Stimulated activated CD8-positive, alpha-beta memory T cell treated with anti-CD3 and anti-CD28 coated beads, Interleukin-15, amount 100 ng/mL, for 4 hours (primary cell): ENCODE measurements around the gene MYO10.
"Not testable (repeated sequence)": the region's sequence is repeated elsewhere in the genome, so short reads cannot be mapped to it uniquely, and the experiment has no call there.

Source experiments
- DNase-seq, 2 donors: peaks; one replicate each; pipeline ENCODE4 v3.0.0-alpha.2; 2020; ENCODE audit warnings: low read depth in 2 of 2

Gene MYO10

DNA sequence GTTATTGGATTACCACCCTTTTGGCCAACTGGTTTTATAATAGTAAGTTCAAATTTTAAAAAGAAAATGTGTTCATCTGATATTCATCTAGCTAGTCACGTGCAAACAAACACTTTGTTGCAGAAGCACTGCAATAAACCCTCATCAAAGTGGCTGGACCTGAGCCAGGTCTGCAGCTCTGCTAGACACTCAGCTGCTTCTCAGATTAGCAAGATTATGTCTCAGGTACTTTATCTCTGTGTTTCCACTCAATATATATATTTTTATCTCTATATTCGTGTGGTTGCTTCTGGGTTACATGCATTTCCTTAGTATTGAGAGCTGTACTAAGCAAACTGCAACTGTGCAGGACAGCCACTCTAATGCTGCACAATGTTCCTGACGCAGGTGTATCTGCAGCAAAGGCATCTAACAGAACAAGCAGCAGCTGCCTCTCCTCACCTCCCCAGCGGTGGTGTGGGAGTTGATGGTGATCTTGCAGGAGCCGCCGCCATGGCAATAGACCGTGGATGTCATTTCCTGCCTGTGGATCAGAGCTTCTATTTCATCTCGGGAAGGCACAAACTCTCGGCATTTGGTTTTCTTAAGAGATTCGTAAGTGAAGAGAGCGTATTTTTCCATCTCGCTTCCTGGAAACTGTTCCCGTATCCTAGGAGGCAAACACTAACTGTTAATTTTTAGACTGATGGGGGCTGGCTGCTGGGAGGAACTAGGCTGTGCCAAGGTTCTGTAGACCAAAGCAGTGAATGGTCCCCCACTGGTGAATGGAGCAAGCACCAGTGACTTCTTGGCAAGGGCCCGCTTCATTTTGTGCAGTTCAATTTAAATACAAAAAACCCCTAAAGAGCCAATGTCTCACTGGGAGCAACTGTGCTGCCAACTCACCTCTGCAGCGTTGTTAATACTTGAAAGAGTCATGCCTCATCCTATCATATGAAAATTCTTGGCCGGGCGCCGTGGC is 262.6 kb downstream of the MYO10 start:
- no peak for DNase-seq

DNA sequence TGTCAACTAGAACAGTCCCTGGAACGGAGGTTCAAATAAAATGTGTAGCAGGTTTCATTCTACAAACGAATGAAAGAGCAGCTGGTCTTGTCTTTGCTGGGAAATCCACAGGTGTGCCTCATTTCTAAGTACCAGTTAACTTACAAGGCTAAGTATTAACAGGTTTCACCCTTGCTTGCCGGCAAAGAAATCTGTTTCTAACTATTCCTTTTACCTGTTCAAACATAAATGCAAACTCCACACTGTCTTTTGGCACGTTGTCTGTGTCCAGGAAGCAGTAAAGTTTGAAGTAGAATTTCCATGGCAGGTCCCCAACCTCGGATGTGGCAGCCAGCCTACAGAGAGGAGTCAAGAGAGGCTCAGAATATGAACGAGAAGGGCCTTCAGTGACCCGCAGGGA is 264.9 kb downstream of the MYO10 start:
- no peak for DNase-seq

DNA sequence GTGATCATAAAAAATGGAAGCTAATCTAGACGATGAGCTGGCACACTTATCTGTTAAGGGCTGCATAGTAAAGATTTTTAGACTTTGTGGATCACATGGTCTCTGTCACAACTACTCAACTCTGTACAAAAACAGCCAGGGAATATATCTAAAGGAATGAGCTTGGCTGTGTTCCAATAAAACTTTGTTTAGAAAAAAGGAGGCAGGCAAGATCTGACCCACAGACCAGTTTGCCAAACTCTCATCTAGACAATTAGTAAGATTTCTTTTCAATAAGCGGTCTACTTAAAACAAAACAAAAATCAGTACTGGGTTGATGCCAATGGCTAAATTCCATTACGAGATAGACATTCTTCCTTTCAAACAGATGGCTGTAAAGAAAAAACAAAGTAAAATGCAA is 266.3 kb downstream of the MYO10 start:
- no peak for DNase-seq

DNA sequence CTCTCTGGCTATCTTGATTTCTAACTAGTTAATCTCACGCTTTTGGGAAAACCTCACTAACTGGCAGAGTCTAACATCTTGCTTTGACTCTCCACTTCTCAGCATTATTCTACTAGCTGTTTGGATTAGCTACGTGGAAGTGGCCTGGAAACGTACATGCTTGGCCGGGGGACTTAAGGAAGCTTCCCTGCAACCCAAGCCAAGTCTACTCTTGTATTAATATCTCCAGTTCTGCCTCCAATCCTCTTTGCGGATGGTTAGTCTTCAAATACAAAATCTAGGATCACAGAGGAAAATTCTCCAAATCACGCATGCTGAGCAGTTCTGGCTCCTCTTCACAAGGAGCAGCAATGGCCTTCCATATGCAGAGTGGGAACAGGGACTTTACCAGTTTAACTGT is 267.5 kb downstream of the MYO10 start:
- no peak for DNase-seq

DNA sequence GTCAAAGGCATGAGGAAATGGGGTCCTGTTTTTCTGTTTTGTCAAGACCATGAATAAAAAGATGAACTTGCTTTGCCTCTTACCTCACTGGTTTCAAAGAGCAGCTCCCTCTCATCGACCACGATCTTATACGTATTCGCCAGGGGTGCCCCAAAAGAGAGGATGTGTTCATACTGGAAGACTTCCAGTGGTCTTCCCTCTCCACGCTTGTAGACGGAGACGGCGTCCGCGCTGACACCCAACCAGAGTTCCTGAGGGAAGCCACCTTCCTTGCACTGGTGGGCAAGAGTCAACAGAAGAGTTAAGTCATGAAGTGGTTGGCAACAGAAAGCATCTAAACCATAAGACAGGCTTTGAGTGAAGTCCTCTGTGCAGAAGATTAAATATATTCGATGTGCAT is 267.9 kb downstream of the MYO10 start:
- DNase-seq: no peak

DNA sequence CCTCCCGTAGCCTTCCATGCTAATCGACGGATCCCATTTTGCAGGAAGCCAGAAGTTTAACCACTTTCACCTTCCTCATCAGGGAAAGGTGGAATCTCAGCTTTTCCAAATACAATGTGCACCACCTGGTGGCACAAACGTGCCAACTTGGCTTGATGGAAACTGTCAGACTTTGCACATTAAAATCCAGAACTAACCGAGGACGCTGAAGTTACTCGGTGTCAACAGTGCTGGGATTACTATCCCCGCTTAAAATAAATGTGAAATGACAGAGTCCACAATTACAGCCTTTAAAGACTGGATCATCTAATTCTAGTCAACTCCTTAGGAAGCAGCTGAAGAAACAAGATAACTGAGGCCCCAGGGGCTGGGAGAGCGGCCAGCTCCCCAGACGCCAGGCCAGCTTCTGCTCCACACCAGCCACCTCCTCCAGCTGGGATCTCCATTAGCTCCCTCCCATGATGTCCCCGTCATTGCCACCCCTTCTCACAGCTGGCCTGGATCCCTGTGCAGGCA is 269.1 kb downstream of the MYO10 start:
- no peak for DNase-seq

DNA sequence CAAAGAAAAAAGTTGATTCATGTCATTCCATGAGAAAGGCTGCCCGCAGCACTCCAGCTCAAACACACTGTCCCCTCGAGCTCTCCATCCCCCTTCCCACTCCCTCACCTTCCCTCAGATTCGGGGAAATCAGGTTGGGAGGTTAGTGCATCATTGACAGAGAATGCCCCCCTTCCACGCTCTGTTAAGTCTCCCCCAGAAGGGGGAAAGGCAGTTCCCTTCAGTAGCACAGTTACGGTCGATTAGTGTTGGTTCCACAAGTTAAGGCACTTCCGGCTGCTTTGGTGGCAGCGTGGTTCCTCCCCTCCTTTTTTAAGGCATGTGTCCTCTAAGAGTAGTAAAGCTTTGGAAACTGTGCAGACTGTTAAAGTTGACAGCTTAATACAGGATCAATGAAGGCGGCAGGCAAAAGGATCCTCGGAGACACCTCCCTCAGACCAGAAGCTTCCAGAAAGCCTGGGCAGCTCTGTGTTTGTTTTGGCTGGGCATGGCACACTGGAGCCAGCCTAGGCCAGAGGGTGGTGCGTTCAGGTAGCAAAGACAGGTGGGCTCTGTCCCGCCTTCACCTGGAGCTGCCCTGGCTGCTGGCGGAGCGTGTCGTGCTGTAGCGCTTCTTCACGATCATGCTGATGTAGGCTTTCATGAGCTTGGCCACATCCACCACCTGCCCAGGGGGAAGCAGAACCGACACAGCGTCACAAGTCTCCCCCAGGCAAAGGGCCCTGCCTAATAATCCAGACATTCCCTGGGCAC is 269.8 kb downstream of the MYO10 start:
- DNase-seq: no peak

DNA sequence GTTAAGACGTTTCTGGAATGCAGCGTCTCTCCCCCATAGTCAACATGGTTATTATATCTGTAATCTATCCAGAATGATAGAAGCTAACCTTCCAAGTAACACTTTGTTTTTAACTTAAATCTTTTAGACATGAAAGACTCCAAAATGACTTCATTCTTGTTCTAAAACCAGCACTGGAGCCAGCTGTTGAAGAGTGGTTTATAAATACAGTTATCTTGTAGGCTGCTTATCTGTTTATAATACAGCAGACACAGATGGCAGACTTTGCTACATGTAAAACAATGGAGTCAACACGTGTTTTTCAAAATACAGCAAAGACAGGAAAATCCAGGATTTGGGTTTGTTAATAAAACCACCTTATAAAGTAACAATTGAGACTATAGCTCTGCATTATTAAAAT is 270.5 kb downstream of the MYO10 start:
- no peak for DNase-seq

DNA sequence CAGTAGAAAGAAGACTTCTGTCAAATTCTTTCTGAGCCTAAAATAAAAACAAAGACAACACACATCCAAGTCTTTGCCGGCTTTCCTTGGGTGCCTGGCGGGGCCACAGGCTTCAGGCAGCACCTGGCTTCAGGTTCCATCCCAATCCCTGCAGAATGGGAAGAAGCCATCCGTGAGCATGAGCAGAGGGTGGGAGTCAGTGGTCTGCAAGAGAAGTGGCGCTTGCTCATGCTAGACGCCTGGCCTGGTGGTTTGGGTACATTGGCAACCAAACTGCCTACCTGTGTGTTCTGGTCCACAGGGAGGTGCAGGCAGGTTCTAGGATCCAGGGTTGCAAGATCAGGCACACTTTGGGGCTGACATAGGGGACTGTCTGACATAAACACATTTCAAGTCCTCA is 271.7 kb downstream of the MYO10 start:
- DNase-seq: no peak

DNA sequence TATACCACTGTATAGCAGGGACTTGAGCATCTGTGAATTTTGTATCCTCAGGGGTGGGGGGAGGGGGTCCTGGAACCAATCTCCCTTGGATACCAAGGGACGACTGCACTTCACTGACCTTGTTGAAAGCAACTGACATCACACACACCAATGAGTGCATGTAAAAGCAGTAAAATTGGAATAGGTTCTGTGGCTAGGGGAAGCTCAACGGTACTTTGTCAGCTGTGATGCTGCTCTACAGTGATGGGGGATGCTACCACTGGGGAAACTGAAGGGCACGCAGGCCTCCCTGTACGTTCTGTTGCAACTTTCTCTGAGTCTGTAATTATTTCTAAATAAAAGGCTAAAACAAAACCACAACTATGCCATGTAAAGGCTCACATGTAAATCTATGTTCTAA is 272.2 kb downstream of the MYO10 start:
- no peak for DNase-seq

DNA sequence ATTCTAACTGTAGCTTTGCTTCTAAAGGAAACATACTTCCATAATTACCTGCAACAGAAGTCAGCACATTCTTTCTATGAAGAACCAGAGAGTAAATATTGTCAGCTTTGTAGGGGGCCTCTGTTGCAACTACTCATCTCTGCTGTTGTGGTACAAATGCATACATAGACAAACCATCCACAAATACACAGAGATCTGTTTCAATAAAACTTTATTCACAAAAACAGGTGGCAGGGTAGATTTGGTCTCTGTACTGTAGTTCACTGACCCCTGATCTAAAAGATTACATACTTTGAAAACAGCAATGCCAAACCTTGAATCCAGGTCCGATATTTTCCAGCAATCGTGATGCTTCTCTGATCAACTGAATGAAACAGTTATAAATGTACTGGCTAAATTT is 274.4 kb downstream of the MYO10 start:
- DNase-seq: no peak

DNA sequence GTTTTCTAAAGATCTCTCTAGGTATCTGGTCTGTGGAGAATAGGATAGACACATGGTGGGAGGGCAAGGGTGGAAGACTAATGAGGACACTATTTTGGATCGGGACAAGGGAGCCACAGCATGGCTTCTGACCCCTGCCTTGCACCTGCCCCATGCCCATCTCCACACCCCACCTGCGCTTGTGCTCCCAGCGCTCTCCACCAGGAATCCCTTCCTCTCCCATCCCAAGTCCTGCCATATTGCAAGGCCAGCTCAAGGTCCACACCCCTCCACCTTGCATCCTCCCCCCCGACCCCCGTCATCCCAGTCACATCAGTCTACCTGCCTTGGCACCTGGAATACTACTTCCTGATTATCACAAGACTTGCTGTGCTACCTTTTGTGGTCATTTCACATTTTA is 275.1 kb downstream of the MYO10 start:
- no peak for DNase-seq

DNA sequence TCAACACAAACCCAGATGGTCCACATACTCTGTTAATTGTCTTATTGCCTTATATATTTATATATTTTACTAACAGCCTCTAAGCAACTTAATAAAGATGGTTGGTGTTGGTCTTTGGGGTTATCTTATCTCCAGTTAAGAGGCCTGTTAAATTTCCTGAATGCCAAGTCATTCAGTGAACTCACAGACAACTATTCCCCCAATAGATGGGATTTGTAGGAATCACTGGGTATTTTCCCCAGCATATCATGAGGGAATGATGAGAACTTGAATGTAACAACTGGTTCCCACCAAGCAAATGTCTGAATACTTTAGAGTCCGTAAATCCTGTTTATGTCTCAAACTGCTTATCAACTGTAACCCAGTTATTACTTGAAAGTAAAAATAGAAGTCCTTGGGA is 276.6 kb downstream of the MYO10 start:
- no peak for DNase-seq

DNA sequence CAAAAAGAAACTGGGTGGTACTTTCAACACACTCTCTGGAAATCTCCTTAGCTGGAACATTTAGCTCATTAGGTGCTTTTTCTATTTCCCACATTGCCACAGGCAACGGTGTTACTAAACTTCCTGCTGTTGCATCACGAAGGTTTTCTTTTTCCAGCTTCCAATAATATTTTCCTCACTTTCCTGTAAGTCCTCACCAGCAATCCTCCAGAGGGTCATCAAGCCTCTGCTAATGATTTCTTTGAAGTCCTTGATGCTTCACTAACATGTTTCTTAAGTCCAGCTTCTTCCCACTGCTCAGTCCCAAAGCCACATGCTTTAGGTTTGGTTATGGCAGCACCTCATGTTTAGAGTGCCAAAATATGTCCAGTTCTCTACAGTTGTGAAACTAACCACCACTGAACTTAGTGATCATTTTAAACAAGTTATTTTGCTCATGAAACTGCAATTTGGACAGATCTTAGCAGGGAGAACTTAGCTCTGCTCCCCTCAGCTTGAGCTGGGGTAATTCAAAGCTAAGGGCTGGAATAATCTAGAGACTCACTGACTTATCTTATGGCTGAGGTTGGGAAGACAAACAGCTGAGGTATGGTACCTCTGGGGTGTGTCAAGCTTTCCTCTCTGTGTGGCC is 279.4 kb downstream of the MYO10 start:
- DNase-seq: no peak

DNA sequence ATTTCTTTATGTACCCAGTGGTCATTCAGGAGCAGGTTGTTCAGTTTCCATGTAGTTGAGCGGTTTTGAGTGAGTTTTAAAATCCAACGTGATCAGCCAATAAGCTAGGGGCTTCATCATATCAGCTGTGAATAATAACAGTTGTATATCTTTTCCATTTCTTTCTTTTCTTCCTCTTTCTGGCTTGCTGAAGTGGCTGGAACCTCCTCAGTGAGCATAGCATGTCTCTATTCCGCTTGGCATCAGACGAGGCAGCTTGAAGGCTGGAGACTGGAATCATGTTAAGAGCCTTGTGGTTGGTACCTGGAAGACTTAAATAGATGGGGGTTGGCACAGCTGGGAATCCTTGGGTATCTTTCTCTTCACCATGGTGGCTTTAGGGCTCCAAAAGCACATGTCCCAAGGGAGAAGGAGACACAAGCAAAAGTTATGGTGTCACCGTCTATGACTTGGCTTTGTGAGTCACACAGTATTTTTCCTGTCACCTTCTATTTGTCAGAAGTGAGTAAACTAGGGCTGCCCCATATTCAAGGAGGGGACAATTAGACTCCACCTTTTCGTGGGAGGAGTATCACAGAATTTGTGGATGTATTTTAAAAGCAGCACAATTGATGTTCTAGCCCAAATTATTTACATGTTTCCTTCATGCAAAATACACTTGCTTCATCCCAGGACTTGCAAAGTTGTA is 281.3 kb downstream of the MYO10 start:
- no peak for DNase-seq

DNA sequence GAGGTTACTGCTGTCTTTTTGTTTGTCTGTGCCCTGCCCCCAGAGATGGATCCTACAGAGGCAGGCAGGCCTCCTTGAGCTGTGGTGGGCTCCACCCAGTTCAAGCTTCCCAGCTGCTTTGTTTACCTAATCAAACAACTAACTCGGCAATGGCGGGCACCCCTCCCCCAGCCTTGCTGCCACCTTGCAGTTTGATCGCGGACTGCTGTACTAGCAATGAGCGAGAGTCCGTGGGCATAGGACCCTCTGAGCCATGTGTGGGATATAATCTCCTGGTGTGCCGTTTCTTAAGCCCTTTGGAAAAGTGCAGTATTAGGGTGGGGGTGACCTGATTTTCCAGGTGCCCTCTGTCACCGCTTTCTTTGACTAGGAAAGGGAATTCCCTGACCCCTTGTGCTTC is 287.3 kb downstream of the MYO10 start:
- DNase-seq: not testable (repeated sequence)

DNA sequence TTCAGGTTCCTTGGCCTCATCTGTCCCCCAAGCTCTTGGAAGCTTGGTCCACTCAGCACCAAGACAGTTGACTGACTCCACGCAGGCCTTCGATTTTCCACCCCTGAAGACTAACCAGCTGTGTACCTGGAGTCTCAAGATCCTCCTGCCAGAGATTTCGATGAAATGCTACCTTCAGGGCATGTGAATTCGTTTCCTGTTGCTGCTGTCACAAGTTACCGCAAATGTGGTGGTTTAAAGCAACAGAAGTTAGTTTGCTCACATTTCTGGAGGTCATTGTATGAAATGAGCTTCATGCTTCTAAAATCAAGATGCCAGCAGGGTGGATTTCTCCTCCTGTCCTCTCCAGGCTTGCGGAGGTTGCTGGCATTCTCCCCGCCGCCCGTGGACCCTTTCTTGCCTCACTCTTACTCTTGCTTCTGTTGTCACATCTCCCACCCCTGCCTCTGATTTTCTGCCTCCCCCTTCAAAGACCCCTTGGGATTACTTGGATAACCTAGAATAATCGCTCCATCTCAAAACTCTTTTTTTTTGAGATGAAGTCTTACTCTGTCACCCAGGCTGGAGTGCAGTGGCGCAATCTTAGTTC is 291.7 kb downstream of the MYO10 start:
- no peak for DNase-seq

DNA sequence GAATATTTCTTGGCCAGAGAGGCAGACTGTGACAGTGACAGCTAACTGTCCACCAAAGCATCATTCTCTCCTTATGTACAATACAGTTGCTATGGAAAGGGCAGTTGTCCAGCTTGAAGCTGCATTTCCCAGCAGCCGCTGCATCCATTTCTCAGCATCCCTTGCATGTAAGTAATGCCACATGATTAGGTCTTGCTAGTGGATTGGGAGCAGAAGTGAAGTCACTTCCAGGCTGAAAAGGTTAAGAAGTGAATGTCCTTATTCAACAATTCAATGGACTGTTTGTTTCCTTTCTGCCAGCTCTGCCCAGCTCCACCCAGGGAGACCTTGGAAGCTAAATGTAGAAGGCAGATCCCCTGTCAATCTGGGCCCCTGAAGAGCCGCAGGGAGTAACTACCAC is 293.2 kb downstream of the MYO10 start:
- DNase-seq: no peak

DNA sequence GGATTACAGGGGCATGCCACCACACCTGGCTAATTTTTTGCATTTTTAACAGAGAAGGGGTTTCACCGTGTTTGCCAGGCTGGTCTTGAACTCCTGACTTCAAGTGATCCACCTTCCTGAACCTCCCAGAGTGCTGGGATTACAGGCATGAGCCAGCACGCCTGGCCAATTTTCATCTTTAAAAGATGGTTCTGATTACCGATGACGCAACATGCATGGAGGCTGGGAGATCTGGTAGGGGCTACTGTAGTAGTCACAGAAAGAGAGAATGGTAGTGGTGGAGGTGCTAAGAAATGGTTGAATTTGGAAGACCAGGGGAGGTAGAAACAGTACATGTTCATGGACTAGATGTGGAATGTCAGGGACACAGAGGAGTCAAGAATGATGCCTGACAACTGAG is 296.9 kb downstream of the MYO10 start:
- no peak for DNase-seq

DNA sequence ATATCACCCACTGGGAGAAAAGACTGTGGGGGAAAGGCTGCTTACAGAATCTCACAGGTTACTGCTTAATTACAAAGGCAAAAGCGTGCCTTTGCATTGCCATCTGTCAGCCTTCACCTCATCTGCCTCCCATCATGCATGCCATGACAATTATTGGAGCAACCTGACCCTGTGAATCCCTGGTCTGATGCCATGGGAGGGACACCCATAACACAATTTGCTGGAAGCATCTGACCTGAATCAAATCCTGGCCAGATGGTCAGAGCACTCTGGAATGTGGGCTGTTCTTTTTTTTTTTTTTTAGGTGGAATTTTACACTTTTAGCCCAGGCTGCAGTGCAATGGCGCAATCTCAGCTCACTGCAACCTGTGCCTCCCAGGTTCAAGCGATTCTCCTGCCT is 307.7 kb downstream of the MYO10 start:
- DNase-seq: no peak

DNA sequence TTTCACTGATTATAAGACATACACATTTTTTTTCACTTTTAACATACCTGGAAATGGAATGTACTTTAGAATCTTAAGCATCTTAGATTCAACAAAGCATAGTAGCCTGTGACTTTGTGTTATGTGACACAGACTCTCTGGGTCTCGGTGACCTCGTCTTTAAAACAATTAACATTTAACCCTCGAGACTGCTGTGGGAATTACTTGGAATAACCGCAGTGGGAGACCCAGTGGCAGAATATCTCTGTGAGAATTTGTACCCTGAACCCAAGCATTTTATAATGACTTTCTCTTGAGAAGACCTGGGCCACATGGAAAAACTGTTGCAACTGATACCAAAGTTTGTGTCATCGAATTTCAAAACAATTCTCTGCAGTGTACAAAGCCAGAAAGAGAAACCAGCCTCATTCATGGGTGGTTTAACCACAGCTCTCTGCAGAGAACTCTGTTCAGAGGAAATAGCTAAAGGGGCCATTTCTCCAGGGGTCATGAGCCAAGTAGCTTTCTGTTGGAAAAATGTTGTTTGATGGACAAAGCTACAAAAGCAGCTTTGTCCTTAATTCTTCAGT is 309.3 kb downstream of the MYO10 start:
- DNase-seq: no peak
